HEK293 (cell line): ENCODE results near the gene GRK3.

Experiments used
- CTCF ChIP-seq: fragments of 450-650 bp; formaldehyde crosslinking; IDR thresholded peaks from 2 replicates; pipeline ENCODE4 v1.5.1; 2016; ENCODE audit warnings: missing biosample characterization, missing genetic modification characterization
- GLI4 ChIP-seq: fragments of 450-650 bp; formaldehyde crosslinking; IDR thresholded peaks from 2 replicates; pipeline ENCODE4 v1.5.1; 2016; ENCODE audit warnings: missing biosample characterization, missing genetic modification characterization
- ZFHX2 ChIP-seq: fragments of 450-650 bp; formaldehyde crosslinking; conservative IDR thresholded peaks from 2 replicates; pipeline ENCODE4 v1.5.1; 2016; ENCODE audit warnings: missing biosample characterization, missing genetic modification characterization
- ZNF792 ChIP-seq: fragments of 450-650 bp; formaldehyde crosslinking; IDR thresholded peaks from 2 replicates; pipeline ENCODE4 v1.5.1; 2016; ENCODE audit warnings: missing biosample characterization, missing genetic modification characterization

DNA sequence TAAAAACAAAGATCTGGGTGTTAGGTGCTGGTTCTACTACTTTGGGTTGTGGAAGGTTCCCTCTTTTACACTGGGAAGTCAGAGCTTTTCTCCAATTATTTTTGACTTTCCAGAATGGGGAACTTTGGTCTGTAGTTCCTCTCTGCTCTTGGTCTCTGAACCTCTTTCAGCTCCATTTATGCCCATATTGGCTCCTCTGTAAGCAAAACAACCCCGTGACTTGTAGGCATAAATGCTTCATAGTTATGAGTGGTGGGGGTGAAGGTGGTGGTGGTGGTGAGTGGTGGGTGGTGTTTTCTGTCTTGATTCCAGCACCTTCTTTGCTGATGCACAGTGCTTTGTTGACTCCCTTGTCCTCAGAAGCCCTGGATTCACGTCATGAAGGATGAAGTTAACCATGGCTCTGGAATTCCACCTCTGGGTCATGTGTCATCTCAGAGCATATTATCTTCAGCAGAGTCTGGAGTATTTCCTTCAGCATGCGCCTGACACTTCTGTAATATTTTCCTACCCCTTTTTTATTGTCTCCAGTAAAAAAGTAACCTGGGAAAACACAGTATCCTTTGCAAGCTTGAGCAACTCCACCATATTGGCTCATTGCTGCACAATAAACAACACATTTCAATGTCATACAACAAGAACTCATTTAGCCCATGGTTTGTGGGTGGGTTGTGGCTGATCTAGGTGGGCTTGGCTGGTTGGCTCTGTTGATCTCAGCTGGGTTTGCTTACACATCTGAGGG is 24.1 kb upstream of the GRK3 start:
- TF ChIP-seq GLI4 (tag by site-specific recombination): no peak
- TF ChIP-seq CTCF (tag by site-specific recombination): no peak
- no peak for TF ChIP-seq ZNF792 (tag by site-specific recombination)
- TF ChIP-seq ZFHX2 (tag by site-specific recombination): no peak
